ENCODE results near the gene SCN1B.

The SCN1B gene

DNA sequence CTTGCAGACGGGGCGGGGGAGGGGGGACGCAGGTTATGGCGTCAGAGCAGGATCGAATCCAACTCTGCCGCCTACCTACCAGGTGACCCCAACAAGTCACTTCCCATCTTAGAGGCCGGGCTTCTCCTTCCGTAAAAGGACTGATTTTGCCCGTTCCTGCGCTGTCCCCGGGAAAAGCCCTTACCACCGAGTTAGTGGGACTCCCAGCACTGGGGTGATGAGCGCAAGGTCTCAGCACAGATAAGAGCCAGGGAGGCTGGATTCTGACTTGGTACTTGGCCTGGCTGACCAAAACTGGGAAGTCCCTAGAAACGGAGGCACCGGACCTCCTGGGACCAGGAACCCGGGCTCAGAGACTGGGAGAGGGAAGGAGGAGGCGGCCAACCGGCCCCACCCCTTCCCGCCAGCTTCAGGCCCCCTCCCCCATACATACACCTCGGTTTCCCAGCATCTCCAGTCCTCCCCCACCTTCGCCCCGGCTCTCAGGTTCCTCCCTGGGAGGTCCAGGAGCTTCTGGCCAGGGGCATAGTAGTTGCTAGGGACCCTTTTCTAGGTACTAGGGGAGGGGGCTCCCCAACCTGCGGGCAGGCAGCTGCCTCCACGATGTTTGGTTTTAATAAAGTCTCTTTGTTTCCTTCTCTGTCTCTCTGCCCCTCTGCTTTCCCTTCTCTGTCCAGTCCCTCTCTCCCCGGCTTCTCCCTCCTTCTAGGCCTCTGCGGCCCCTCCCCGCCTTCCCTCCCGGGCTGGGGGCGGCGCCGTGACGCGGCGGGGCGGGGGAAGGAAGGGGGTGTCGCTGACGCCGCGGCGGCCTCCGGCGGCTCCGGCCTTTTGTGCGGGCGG, 30.6 kb upstream of the SCN1B start, which contains the start of gene GRAMD1A:
TSS of gene GRAMD1A (plus strand) at position 826 of the 840 bp plus-strand sequence. CDS start 156 bp downstream, outside the sequence.
- TF ChIP-seq, protein P1, sequence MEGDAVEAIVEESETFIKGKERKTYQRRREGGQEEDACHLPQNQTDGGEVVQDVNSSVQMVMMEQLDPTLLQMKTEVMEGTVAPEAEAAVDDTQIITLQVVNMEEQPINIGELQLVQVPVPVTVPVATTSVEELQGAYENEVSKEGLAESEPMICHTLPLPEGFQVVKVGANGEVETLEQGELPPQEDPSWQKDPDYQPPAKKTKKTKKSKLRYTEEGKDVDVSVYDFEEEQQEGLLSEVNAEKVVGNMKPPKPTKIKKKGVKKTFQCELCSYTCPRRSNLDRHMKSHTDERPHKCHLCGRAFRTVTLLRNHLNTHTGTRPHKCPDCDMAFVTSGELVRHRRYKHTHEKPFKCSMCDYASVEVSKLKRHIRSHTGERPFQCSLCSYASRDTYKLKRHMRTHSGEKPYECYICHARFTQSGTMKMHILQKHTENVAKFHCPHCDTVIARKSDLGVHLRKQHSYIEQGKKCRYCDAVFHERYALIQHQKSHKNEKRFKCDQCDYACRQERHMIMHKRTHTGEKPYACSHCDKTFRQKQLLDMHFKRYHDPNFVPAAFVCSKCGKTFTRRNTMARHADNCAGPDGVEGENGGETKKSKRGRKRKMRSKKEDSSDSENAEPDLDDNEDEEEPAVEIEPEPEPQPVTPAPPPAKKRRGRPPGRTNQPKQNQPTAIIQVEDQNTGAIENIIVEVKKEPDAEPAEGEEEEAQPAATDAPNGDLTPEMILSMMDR (IDR thresholded peaks at IDR 0.05; ENCODE audit: low read depth, low read length, missing control alignments) = no peak
- DNase-seq = peak; percentile 65
- H3K27me3 ChIP-seq (replicated peaks) = no peaks in the 10 kb centered on the region
- no peaks in the 10 kb centered on the region for H3K36me3 ChIP-seq (replicated peaks)
- peak within 1 kb of the TSS; percentile 76 for H3K4me3 ChIP-seq (ENCODE audit: low read depth, low read length)
- in situ Hi-C loops (cut with HindIII; ENCODE audit: low pct_ligation_motif_present, low sequenced_read_pairs) = no loop called here
- H3K27ac ChIP-seq = peak within 1 kb of the TSS; percentile 88

DNA sequence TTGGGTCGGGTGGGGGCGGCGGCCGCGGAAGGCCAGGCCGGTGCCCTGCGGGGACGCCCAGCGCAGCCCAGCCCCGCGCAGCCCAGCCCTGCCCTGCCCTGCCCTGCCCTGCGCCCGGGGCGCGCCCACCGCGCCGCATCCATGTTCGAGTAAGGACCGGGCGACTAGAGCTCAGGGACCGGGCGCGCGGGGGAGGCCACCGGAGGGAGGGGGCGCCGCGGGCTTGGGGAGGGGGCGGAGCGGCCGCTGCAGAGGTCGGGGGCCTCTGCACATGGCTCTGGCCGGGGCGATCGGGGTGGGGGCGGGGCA, 30.0 kb upstream of the SCN1B start:
- H3K27me3 ChIP-seq (replicated peaks) = no peaks in the 10 kb centered on the region
- TF ChIP-seq, protein P1 (IDR thresholded peaks at IDR 0.05; ENCODE audit: low read depth, low read length, missing control alignments) = no peak
- peak overlapping the region; percentile 76 for H3K4me3 ChIP-seq (ENCODE audit: low read depth, low read length)
- in situ Hi-C loops (cut with HindIII; ENCODE audit: low pct_ligation_motif_present, low sequenced_read_pairs) = no loop called here
- H3K36me3 ChIP-seq (replicated peaks) = no peaks in the 10 kb centered on the region
- no peak for DNase-seq
- peak overlapping the region; percentile 88 for H3K27ac ChIP-seq

DNA sequence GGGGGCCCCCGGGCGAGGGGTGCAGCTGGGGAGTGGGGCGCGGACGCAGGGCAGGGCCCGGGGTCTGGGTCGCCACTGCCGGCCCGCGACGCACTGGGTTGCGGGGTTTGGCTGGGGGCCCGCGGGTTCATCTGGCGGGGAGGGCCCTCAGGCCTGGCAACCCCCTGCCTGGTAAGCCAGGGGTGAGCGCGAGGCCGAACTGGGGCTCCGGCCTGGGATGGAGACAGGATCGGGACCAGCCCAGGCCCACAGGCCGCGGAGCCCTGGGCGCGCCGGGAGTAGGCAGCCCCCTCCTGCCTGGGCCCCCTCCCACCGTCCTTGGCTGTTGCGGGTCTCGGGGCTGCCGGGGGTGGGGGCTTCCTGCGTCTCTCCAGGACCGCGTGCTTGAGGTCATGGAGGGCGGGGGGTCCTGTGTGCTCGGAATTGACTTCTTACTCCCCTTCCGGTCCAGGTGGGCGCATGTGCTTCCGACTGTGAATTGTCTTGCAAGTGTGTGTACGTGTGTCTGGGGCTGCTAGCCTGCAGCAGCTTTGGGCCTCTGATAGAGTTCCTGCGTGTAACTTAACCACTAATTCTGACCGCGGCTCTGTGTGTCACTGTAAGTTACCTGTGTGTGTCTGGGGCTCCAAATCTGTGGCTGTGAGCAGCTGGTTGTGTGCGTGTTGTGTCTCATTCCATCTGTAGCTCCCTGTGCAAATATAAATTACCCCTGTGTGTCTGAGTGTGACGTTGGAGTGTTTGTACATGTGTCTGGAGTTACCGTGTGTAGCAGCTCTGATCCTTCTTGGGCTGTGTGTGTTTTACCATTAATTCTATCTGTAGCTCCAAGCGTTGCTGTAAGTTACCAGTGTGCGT, 29.4 kb upstream of the SCN1B start:
- DNase-seq = peak; percentile 31
- peak overlapping the region; percentile 88 for H3K27ac ChIP-seq
- H3K4me3 ChIP-seq (ENCODE audit: low read depth, low read length) = peak overlapping the region; percentile 76
- H3K27me3 ChIP-seq (replicated peaks) = no peaks in the 10 kb centered on the region
- TF ChIP-seq, protein P1 (IDR thresholded peaks at IDR 0.05; ENCODE audit: low read depth, low read length, missing control alignments) = no peak
- in situ Hi-C loops (cut with HindIII; ENCODE audit: low pct_ligation_motif_present, low sequenced_read_pairs) = no loop called here
- H3K36me3 ChIP-seq (replicated peaks) = no peaks in the 10 kb centered on the region

DNA sequence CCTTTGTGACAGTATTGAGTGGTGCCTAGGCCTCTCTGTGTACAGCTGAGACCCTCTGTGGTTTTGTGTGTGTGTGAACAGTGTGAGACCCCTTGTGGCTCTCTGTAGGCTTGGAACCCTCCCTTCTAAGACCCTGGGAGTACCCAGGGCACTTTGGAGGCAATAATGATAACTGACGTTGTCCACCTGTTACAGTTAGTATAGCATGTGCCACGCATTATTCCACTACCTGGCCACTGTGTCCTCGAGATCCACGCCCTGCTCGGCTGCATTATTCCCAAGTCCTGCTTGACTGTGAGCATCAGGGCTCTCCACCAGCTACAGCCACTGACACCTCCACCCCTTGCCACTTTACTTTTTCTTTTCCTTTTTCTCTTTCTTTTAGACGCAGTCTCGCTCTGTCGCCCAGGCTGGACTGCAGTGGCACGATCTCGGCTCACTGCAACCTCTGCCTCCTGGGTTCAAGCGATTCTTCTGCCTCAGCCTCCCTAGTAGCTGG, 28.2 kb upstream of the SCN1B start:
- no peaks in the 10 kb centered on the region for H3K36me3 ChIP-seq (replicated peaks)
- no peak overlapping the region for H3K4me3 ChIP-seq (ENCODE audit: low read depth, low read length)
- no peak overlapping the region for H3K27ac ChIP-seq
- DNase-seq = no peak
- TF ChIP-seq, protein P1 (IDR thresholded peaks at IDR 0.05; ENCODE audit: low read depth, low read length, missing control alignments) = no peak
- H3K27me3 ChIP-seq (replicated peaks) = no peaks in the 10 kb centered on the region
- in situ Hi-C loops (cut with HindIII; ENCODE audit: low pct_ligation_motif_present, low sequenced_read_pairs) = no loop called here

DNA sequence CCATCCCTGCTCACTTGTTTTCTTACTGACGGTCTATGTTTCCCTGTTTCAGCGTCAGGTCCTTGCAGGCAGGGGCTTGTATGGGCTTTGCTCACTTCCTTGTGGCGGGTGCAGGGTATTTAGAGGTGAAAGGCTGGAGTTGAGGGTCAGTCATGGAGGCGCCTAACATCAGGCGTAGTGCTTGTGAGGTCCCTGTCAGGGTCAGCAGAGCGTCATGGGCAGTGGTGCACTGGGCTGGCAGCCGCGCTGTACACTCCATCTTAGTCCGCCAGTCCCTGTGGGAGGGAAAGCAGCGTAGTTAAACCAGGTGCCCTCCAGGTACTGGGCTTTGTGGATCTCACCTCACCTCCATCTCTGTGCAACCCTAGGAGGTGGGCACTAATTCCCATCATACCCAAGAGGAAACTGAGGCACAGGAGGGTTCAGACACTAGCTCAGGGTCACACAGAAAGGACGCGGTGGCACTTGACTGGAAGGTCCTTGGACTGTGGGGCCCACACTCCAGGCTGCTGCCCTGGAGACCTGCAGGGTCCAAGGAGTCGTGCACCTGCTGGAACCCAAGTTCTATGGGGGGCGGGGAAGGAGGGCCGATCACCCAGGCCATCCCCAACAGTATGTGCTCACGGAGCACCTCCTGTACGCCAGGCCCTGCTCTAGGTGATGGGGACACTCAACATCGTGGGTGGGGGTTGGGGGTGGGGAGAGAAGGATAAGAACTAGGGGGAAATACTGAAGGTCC, 25.6 kb upstream of the SCN1B start:
- in situ Hi-C loops (cut with HindIII; ENCODE audit: low pct_ligation_motif_present, low sequenced_read_pairs) = no loop called here
- no peak overlapping the region for H3K27ac ChIP-seq
- H3K36me3 ChIP-seq (replicated peaks) = peaks cover 10% of the 10 kb centered on the region

More for the DNA sequence above, 25.6 kb upstream of the SCN1B start:
- H3K4me3 ChIP-seq (ENCODE audit: low read depth, low read length) = no peak overlapping the region
- TF ChIP-seq, protein P1 (IDR thresholded peaks at IDR 0.05; ENCODE audit: low read depth, low read length, missing control alignments) = no peak
- DNase-seq = no peak
- no peaks in the 10 kb centered on the region for H3K27me3 ChIP-seq (replicated peaks)

Data from brain microvascular endothelial cell (primary cell).